ENCODE data around the gene SLC44A1. TPM values are rescaled to one million over a fixed set of nuclear protein-coding genes. Genes with fewer than 3 reads are reported as not detected.

Gene SLC44A1
- 13.8 TPM for total RNA-seq
- polyA plus RNA-seq, result 11.6 TPM
- long read RNA-seq, donor 1, result 0 reads
- long read RNA-seq, donor 2, result 0 reads
- long read RNA-seq, donor 3, full-length matches to known transcripts, result 4 of 4 reads
- long read RNA-seq, donor 3, partial matches to known transcripts, result 0 of 4 reads
- long read RNA-seq, donor 3, other reads (novel, unspliced or antisense), result 0 of 4 reads
- long read RNA-seq, donor 4, full-length matches to known transcripts, result 1 of 1 reads
- long read RNA-seq, donor 4, partial matches to known transcripts, result 0 of 1 reads
- long read RNA-seq, donor 4, other reads (novel, unspliced or antisense), result 0 of 1 reads
- long read RNA-seq, donor 5, full-length matches to known transcripts, result 6 of 6 reads
- long read RNA-seq, donor 5, partial matches to known transcripts, result 0 of 6 reads
- long read RNA-seq, donor 5, other reads (novel, unspliced or antisense), result 0 of 6 reads
- long read RNA-seq, donor 6, full-length matches to known transcripts, result 6 of 6 reads
- long read RNA-seq, donor 6, partial matches to known transcripts, result 0 of 6 reads
- long read RNA-seq, donor 6, other reads (novel, unspliced or antisense), result 0 of 6 reads
- long read RNA-seq, donor 7, full-length matches to known transcripts, result 3 of 3 reads
- long read RNA-seq, donor 7, partial matches to known transcripts, result 0 of 3 reads
- long read RNA-seq, donor 7, other reads (novel, unspliced or antisense), result 0 of 3 reads
- long read RNA-seq, donor 8, full-length matches to known transcripts, result 2 of 2 reads
- long read RNA-seq, donor 8, partial matches to known transcripts, result 0 of 2 reads
- long read RNA-seq, donor 8, other reads (novel, unspliced or antisense), result 0 of 2 reads
- long read RNA-seq, donor 9, full-length matches to known transcripts, result 2 of 2 reads
- long read RNA-seq, donor 9, partial matches to known transcripts, result 0 of 2 reads
- long read RNA-seq, donor 9, other reads (novel, unspliced or antisense), result 0 of 2 reads
- long read RNA-seq, donor 10, full-length matches to known transcripts, result 2 of 2 reads
- long read RNA-seq, donor 10, partial matches to known transcripts, result 0 of 2 reads
- long read RNA-seq, donor 10, other reads (novel, unspliced or antisense), result 0 of 2 reads

- H3K27me3 ChIP-seq (ENCODE audit: control insufficient read depth in 2 of 2, insufficient read depth in 1 of 2, low read length in 1 of 2), result peaks cover 7 to 9% of the 10 kb centered on the region in 2 donors
- peak within 1 kb of the TSS; percentile 65 to 74 for H3K4me3 ChIP-seq (ENCODE audit: low read length in 2 of 2)
- peak; percentile 73 to 95 (median 86) for DNase-seq (ENCODE audit: low read depth in 6 of 9, low spot score in 9 of 9)
- 2% methylated on average over 63 of the region's 63 CpGs for WGBS
- peak within 1 kb of the TSS; percentile 67 to 72 for H3K27ac ChIP-seq (ENCODE audit: low read depth in 1 of 2, low read length in 1 of 2)
- H3K4me1 ChIP-seq (ENCODE audit: control insufficient read depth in 2 of 2, insufficient read depth in 2 of 2, low read length in 2 of 2), result peaks cover 7 to 9% of the 10 kb centered on the region in 2 donors
- no peaks in the 10 kb centered on the region for H3K9me3 ChIP-seq (ENCODE audit: control insufficient read depth in 2 of 2, insufficient read depth in 1 of 2, low read length in 1 of 2)
- no peaks in the 10 kb centered on the region for H3K36me3 ChIP-seq (ENCODE audit: control insufficient read depth in 2 of 2, insufficient read depth in 2 of 2, low read length in 1 of 2)
Observed at GRCh38 chr9:105244003-105244733, at the start of gene SLC44A1. SLC44A1 (plus strand) TSS chr9:105244651; CDS start chr9:105244869, 218 bp downstream.

GRCh38 chr9:105195259-105195658, 49.2 kb upstream of the SLC44A1 start:
- Histone ChIP-seq H3K27me3 (ENCODE audit: control insufficient read depth in 2 of 2, insufficient read depth in 1 of 2, low read length in 1 of 2) (no peaks in the 10 kb centered on the region), H3K36me3 (ENCODE audit: control insufficient read depth in 2 of 2, insufficient read depth in 2 of 2, low read length in 1 of 2) (no peaks in the 10 kb centered on the region), H3K4me1 (ENCODE audit: control insufficient read depth in 2 of 2, insufficient read depth in 2 of 2, low read length in 2 of 2) (no peaks in the 10 kb centered on the region), H3K4me3 (ENCODE audit: low read length in 2 of 2) (no peak overlapping the region), H3K27ac (ENCODE audit: low read depth in 1 of 2, low read length in 1 of 2) (no peak overlapping the region), H3K9me3 (ENCODE audit: control insufficient read depth in 2 of 2, insufficient read depth in 1 of 2, low read length in 1 of 2) (no peaks in the 10 kb centered on the region)
- 95% methylated on average over 2 of the region's 2 CpGs for WGBS
- DNase-seq (ENCODE audit: low read depth in 6 of 9, low spot score in 9 of 9), result no peak

GRCh38 chr9:105198023-105198422, 46.4 kb upstream of the SLC44A1 start:
- no peaks in the 10 kb centered on the region for H3K36me3 ChIP-seq (ENCODE audit: control insufficient read depth in 2 of 2, insufficient read depth in 2 of 2, low read length in 1 of 2)
- 98% methylated on average over 2 of the region's 2 CpGs for WGBS

GRCh38 chr9:105198865-105199264, 45.6 kb upstream of the SLC44A1 start:
- Histone ChIP-seq H3K27ac (ENCODE audit: low read depth in 1 of 2, low read length in 1 of 2) (no peak overlapping the region), H3K4me1 (ENCODE audit: control insufficient read depth in 2 of 2, insufficient read depth in 2 of 2, low read length in 2 of 2) (no peaks in the 10 kb centered on the region), H3K36me3 (ENCODE audit: control insufficient read depth in 2 of 2, insufficient read depth in 2 of 2, low read length in 1 of 2) (no peaks in the 10 kb centered on the region), H3K27me3 (ENCODE audit: control insufficient read depth in 2 of 2, insufficient read depth in 1 of 2, low read length in 1 of 2) (no peaks in the 10 kb centered on the region), H3K9me3 (ENCODE audit: control insufficient read depth in 2 of 2, insufficient read depth in 1 of 2, low read length in 1 of 2) (no peaks in the 10 kb centered on the region), H3K4me3 (ENCODE audit: low read length in 2 of 2) (no peak overlapping the region)
- WGBS, result 72% methylated on average over 1 of the region's 1 CpG
- DNase-seq (ENCODE audit: low read depth in 6 of 9, low spot score in 9 of 9), result no peak

More at GRCh38 chr9:105198023-105198422, 46.4 kb upstream of the SLC44A1 start:
- no peaks in the 10 kb centered on the region for H3K27me3 ChIP-seq (ENCODE audit: control insufficient read depth in 2 of 2, insufficient read depth in 1 of 2, low read length in 1 of 2)
- no peak for DNase-seq (ENCODE audit: low read depth in 6 of 9, low spot score in 9 of 9)
- H3K9me3 ChIP-seq (ENCODE audit: control insufficient read depth in 2 of 2, insufficient read depth in 1 of 2, low read length in 1 of 2), result no peaks in the 10 kb centered on the region
- H3K4me3 ChIP-seq (ENCODE audit: low read length in 2 of 2), result no peak overlapping the region
- H3K4me1 ChIP-seq (ENCODE audit: control insufficient read depth in 2 of 2, insufficient read depth in 2 of 2, low read length in 2 of 2), result no peaks in the 10 kb centered on the region
- H3K27ac ChIP-seq (ENCODE audit: low read depth in 1 of 2, low read length in 1 of 2), result no peak overlapping the region

- WGBS, result 98% methylated on average over 3 of the region's 3 CpGs
- Histone ChIP-seq H3K36me3 (ENCODE audit: control insufficient read depth in 2 of 2, insufficient read depth in 2 of 2, low read length in 1 of 2) (no peaks in the 10 kb centered on the region), H3K4me1 (ENCODE audit: control insufficient read depth in 2 of 2, insufficient read depth in 2 of 2, low read length in 2 of 2) (no peaks in the 10 kb centered on the region), H3K27me3 (ENCODE audit: control insufficient read depth in 2 of 2, insufficient read depth in 1 of 2, low read length in 1 of 2) (no peaks in the 10 kb centered on the region), H3K27ac (ENCODE audit: low read depth in 1 of 2, low read length in 1 of 2) (no peak overlapping the region), H3K9me3 (ENCODE audit: control insufficient read depth in 2 of 2, insufficient read depth in 1 of 2, low read length in 1 of 2) (no peaks in the 10 kb centered on the region), H3K4me3 (ENCODE audit: low read length in 2 of 2) (no peak overlapping the region)
- DNase-seq (ENCODE audit: low read depth in 6 of 9, low spot score in 9 of 9), result no peak
Observed at GRCh38 chr9:105204416-105204815, 40.0 kb upstream of the SLC44A1 start.

- Histone ChIP-seq H3K9me3 (ENCODE audit: control insufficient read depth in 2 of 2, insufficient read depth in 1 of 2, low read length in 1 of 2) (no peaks in the 10 kb centered on the region), H3K36me3 (ENCODE audit: control insufficient read depth in 2 of 2, insufficient read depth in 2 of 2, low read length in 1 of 2) (no peaks in the 10 kb centered on the region), H3K27ac (ENCODE audit: low read depth in 1 of 2, low read length in 1 of 2) (no peak overlapping the region), H3K27me3 (ENCODE audit: control insufficient read depth in 2 of 2, insufficient read depth in 1 of 2, low read length in 1 of 2) (no peaks in the 10 kb centered on the region), H3K4me3 (ENCODE audit: low read length in 2 of 2) (no peak overlapping the region), H3K4me1 (ENCODE audit: control insufficient read depth in 2 of 2, insufficient read depth in 2 of 2, low read length in 2 of 2) (no peaks in the 10 kb centered on the region)
- WGBS, result 97% methylated on average over 2 of the region's 2 CpGs
- DNase-seq (ENCODE audit: low read depth in 6 of 9, low spot score in 9 of 9), result no peak
Observed at GRCh38 chr9:105205787-105206495, 38.5 kb upstream of the SLC44A1 start.

GRCh38 chr9:105206496-105206820, 38.0 kb upstream of the SLC44A1 start:
- H3K4me3 ChIP-seq (ENCODE audit: low read length in 2 of 2), result no peak overlapping the region
- H3K36me3 ChIP-seq (ENCODE audit: control insufficient read depth in 2 of 2, insufficient read depth in 2 of 2, low read length in 1 of 2), result no peaks in the 10 kb centered on the region
- 77% methylated on average over 2 of the region's 2 CpGs for WGBS
- no peak overlapping the region for H3K27ac ChIP-seq (ENCODE audit: low read depth in 1 of 2, low read length in 1 of 2)
- H3K9me3 ChIP-seq (ENCODE audit: control insufficient read depth in 2 of 2, insufficient read depth in 1 of 2, low read length in 1 of 2), result no peaks in the 10 kb centered on the region
- DNase-seq (ENCODE audit: low read depth in 6 of 9, low spot score in 9 of 9), result no peak
- H3K27me3 ChIP-seq (ENCODE audit: control insufficient read depth in 2 of 2, insufficient read depth in 1 of 2, low read length in 1 of 2), result no peaks in the 10 kb centered on the region
- H3K4me1 ChIP-seq (ENCODE audit: control insufficient read depth in 2 of 2, insufficient read depth in 2 of 2, low read length in 2 of 2), result no peaks in the 10 kb centered on the region

Data from thymus (tissue), 14 donors.